Measurements from ENCODE around the gene PRKAR2B. TPM values are rescaled to one million over a fixed set of nuclear protein-coding genes. Genes with fewer than 3 reads are reported as not detected.
"Not testable (repeated sequence)": the region's sequence is repeated elsewhere in the genome, so short reads cannot be mapped to it uniquely, and the experiment has no call there.

PRKAR2B gene
- total RNA-seq, 2 donors from 2014 or later = 3.9 to 5.3 TPM

DNA sequence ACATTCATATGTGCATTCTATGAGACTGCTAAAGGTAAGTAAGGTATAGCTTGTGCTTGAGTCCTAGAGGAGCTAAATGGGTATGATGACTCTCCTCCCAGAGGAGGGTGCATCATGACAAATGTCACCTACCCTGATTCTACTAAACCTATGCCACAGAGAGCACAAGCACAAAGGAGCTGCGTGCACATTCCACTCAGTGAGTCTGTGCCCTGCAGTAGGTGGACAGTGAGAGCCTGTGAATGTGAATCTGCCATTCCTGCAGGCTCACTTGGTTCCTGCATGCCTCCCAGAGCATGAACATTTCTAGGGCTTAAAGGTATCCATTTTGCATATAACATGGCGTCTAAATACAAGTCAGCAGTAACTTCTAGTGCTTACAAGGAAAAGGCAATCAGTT lies 46.8 kb downstream of the PRKAR2B start:
- no peak for ATAC-seq (ENCODE audit: insufficient number of reproducible peaks, low FRiP score, low read depth)
- H3K4me1 ChIP-seq (ENCODE audit: control insufficient read depth in 1 of 2, low read depth in 2 of 2) = no peaks in the 10 kb centered on the region
- no peak overlapping the region for H3K27ac ChIP-seq
- H3K27me3 ChIP-seq (replicated peaks; ENCODE audit: insufficient read depth) = no peaks in the 10 kb centered on the region
- no peak for DNase-seq (ENCODE audit: low spot score)
- no peaks in the 10 kb centered on the region for H3K9me3 ChIP-seq
- H3K4me3 ChIP-seq = no peak overlapping the region
- TF ChIP-seq, protein P1, sequence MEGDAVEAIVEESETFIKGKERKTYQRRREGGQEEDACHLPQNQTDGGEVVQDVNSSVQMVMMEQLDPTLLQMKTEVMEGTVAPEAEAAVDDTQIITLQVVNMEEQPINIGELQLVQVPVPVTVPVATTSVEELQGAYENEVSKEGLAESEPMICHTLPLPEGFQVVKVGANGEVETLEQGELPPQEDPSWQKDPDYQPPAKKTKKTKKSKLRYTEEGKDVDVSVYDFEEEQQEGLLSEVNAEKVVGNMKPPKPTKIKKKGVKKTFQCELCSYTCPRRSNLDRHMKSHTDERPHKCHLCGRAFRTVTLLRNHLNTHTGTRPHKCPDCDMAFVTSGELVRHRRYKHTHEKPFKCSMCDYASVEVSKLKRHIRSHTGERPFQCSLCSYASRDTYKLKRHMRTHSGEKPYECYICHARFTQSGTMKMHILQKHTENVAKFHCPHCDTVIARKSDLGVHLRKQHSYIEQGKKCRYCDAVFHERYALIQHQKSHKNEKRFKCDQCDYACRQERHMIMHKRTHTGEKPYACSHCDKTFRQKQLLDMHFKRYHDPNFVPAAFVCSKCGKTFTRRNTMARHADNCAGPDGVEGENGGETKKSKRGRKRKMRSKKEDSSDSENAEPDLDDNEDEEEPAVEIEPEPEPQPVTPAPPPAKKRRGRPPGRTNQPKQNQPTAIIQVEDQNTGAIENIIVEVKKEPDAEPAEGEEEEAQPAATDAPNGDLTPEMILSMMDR (IDR thresholded peaks at IDR 0.05) = no peak
- no peaks in the 10 kb centered on the region for H3K36me3 ChIP-seq

DNA sequence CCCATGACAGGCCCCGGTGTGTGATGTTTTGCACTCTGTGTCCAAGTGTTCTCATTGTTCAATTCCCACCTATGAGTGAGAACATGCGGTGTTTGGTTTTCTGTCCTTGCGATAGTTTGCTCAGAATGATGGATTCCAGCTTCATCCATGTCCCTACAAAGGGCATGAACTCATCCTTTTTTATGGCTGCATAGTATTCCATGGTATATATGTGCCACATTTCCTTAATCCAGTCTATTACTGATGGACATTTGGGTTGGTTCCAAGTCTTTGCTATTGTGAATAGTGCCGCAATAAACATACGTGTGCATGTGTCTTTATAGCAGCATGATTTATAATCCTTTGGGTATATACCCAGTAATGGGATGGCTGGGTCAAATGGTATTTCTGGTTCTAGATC lies 49.2 kb downstream of the PRKAR2B start:
- not testable (repeated sequence) for H3K27me3 ChIP-seq (replicated peaks; ENCODE audit: insufficient read depth); H3K9me3 ChIP-seq; H3K4me1 ChIP-seq (ENCODE audit: control insufficient read depth in 1 of 2, low read depth in 2 of 2); H3K27ac ChIP-seq; DNase-seq (ENCODE audit: low spot score); H3K4me3 ChIP-seq; ATAC-seq (ENCODE audit: insufficient number of reproducible peaks, low FRiP score, low read depth); H3K36me3 ChIP-seq

DNA sequence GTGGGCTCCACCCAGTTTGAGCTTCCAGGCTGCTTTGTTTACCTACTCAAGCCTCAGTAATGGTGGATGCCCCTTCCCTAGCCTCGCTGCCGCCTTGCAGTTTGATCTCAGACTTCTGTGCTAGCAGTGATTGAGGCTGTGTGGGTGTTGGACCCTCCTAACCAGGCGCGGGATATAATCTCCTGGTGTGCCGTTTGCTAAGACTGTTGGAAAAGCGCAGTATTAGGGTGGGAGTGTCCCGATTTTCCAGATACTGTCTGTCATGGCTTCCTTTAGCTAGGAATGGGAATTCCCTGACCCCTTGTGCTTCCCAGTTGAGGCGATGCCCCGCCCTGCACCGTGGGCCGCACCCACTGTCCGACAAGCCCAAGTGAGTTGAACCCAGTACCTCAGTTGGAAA lies 54.6 kb downstream of the PRKAR2B start:
- not testable (repeated sequence) for H3K27me3 ChIP-seq (replicated peaks; ENCODE audit: insufficient read depth); H3K36me3 ChIP-seq; H3K4me1 ChIP-seq (ENCODE audit: control insufficient read depth in 1 of 2, low read depth in 2 of 2); H3K27ac ChIP-seq; H3K9me3 ChIP-seq; ATAC-seq (ENCODE audit: insufficient number of reproducible peaks, low FRiP score, low read depth); H3K4me3 ChIP-seq; DNase-seq (ENCODE audit: low spot score)

DNA sequence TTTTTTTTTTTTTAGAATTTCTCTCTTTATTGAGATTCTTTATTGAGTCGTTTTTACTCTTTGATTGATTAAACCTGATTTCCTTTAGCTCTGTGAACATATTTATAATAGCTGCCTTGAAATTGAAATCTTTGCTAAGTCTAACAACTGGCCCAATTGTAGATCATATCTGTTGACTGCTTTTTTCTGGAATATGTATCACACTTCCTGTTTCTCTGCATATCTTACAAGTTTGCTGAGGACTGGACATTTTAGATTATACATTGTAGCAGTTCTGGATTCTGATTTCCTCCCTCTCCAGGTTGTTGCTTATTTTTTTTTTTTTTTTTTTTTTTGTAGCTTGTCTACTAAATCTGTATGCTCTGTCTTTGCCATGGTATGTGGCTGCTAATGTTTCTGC lies 56.3 kb downstream of the PRKAR2B start:
- Histone ChIP-seq H3K4me3 (no peak overlapping the region), H3K9me3 (peaks cover 3% of the 10 kb centered on the region), H3K27ac (no peak overlapping the region), H3K27me3 (replicated peaks; ENCODE audit: insufficient read depth) (no peaks in the 10 kb centered on the region), H3K36me3 (no peaks in the 10 kb centered on the region), H3K4me1 (ENCODE audit: control insufficient read depth in 1 of 2, low read depth in 2 of 2) (no peaks in the 10 kb centered on the region)
- TF ChIP-seq, protein P1 (IDR thresholded peaks at IDR 0.05) = no peak
- ATAC-seq (ENCODE audit: insufficient number of reproducible peaks, low FRiP score, low read depth) = no peak
- no peak for DNase-seq (ENCODE audit: low spot score)

DNA sequence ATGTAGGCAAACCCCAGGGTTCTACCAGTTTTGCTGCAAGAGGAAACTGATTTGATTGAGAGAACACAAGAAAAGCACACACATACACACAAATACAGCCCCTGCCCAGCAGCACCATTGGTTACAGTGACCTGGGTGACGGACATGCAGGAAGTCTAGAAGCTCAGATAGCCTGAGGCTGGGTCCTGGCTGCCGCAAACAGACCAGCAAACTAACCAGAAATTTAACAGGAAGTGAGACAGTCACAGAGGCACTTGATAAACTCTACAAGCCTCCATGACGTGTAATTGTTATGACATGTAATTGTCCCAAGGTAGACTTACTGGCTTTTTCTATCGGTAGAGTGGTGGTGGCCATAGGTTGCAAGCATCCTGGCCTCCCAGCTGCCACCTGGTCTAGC lies 58.9 kb downstream of the PRKAR2B start:
- Histone ChIP-seq H3K27me3 (replicated peaks; ENCODE audit: insufficient read depth) (no peaks in the 10 kb centered on the region), H3K27ac (no peak overlapping the region), H3K4me3 (no peak overlapping the region), H3K9me3 (peaks cover 3% of the 10 kb centered on the region), H3K36me3 (no peaks in the 10 kb centered on the region), H3K4me1 (ENCODE audit: control insufficient read depth in 1 of 2, low read depth in 2 of 2) (no peaks in the 10 kb centered on the region)
- no peak for DNase-seq (ENCODE audit: low spot score)
- no peak for ATAC-seq (ENCODE audit: insufficient number of reproducible peaks, low FRiP score, low read depth)
- TF ChIP-seq, protein P1 (IDR thresholded peaks at IDR 0.05) = no peak

DNA sequence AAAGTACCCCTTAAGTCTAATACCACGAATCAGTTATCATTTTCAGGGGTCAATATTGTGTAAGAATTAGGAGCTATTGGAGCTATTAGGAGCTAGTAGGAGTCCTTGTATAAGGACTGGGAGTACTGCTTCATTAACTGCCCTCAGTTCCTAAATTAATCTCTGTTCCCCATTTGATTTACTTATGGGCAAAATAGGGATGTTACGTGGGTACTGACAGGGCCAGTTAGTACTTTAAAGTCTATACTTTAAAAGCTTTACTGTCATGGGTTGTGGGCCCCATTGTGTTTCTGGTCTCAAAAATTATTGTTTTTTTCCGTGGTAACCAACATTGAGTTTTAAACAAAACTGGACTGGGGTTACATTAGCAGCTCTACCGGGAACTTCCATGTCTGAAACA lies 60.3 kb downstream of the PRKAR2B start:
- no peak overlapping the region for H3K4me3 ChIP-seq
- no peaks in the 10 kb centered on the region for H3K4me1 ChIP-seq (ENCODE audit: control insufficient read depth in 1 of 2, low read depth in 2 of 2)
- no peak for ATAC-seq (ENCODE audit: insufficient number of reproducible peaks, low FRiP score, low read depth)
- TF ChIP-seq, protein P1 (IDR thresholded peaks at IDR 0.05) = no peak
- no peak overlapping the region for H3K27ac ChIP-seq
- no peaks in the 10 kb centered on the region for H3K27me3 ChIP-seq (replicated peaks; ENCODE audit: insufficient read depth)
- DNase-seq (ENCODE audit: low spot score) = no peak
- H3K36me3 ChIP-seq = no peaks in the 10 kb centered on the region
- no peaks in the 10 kb centered on the region for H3K9me3 ChIP-seq
